HL-60 (cell line): ENCODE results near the gene ASIC5.

Experiments used
- DNase-seq, 2 experiments: peaks; one replicate each; pipeline ENCODE4 v3.0.0-alpha.2; 2010 to 2020; ENCODE audit warnings: low read depth in 1 of 2, low spot score in 1 of 2
- H3K27ac ChIP-seq: fragments of 250-450 bp; sonication (Bioruptor Pico); replicated peaks from 2 replicates; pipeline ENCODE4 v1.5.1; 2020; ENCODE audit warnings: mild to moderate bottlenecking, moderate library complexity
- H3K27me3 ChIP-seq: fragments of 250-450 bp; sonication (Bioruptor Pico); 2 replicates; pipeline ENCODE4 v1.5.1; 2021; ENCODE audit warnings: mild to moderate bottlenecking, moderate library complexity; ENCODE audit not compliant: insufficient read depth, poor library complexity, severe bottlenecking
- H3K4me3 ChIP-seq: replicated peaks from 2 replicates; pipeline ENCODE4 v1.5.1; 2011; ENCODE audit warnings: mild to moderate bottlenecking, control low read depth, low read length; ENCODE audit not compliant: insufficient read depth
- GABPA ChIP-seq: IDR thresholded peaks from 2 replicates; pipeline ENCODE4 v1.6.1; 2012; ENCODE audit warnings: low read depth
- POLR2AphosphoS5 ChIP-seq: IDR thresholded peaks from 2 replicates; pipeline ENCODE4 v1.6.1; 2012; ENCODE audit warnings: low read depth
- SPI1 ChIP-seq: IDR thresholded peaks from 2 replicates; pipeline ENCODE4 v1.6.1; 2012; ENCODE audit warnings: low read depth, mild to moderate bottlenecking, borderline replicate concordance
- TF ChIP-seq, protein P1 (sequence below): IDR thresholded peaks from 2 replicates; pipeline ENCODE4 v1.6.1; 2012; ENCODE audit warnings: low read depth; ENCODE audit not compliant: insufficient replicate concordance
- TF ChIP-seq, protein P2 (sequence below): IDR thresholded peaks from one replicate; pipeline ENCODE4 v1.5.1; 2011; ENCODE audit warnings: low read length, control low read depth, inconsistent platforms; ENCODE audit not compliant: insufficient read depth

ASIC5 gene

DNA sequence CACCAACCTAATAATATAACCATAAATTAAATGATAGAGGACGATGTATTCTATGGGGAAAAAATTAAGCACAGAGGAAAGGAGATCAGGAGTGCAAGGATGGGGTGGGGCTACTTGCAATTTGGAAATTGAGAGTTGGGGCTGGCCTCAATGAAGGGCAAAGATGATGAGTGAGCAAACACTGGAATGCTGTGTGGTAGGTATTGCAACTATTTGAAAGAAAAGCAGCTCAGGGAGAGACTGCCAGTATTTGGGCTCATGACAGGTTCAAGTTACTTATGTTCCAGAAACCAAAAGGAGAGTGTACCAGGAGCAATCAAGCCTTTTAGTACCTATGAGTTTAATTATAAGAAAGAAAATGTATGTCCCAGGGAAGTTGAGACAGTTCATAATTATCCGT lies 47.4 kb downstream of the ASIC5 start:
- Histone ChIP-seq H3K27ac (no peak overlapping the region), H3K4me3 (no peak overlapping the region), H3K27me3 (no peaks in the 10 kb centered on the region)
- DNase-seq: no peak
- TF ChIP-seq POLR2AphosphoS5 (no peak), GABPA (no peak), SPI1 (no peak)
- TF ChIP-seq, protein P1, sequence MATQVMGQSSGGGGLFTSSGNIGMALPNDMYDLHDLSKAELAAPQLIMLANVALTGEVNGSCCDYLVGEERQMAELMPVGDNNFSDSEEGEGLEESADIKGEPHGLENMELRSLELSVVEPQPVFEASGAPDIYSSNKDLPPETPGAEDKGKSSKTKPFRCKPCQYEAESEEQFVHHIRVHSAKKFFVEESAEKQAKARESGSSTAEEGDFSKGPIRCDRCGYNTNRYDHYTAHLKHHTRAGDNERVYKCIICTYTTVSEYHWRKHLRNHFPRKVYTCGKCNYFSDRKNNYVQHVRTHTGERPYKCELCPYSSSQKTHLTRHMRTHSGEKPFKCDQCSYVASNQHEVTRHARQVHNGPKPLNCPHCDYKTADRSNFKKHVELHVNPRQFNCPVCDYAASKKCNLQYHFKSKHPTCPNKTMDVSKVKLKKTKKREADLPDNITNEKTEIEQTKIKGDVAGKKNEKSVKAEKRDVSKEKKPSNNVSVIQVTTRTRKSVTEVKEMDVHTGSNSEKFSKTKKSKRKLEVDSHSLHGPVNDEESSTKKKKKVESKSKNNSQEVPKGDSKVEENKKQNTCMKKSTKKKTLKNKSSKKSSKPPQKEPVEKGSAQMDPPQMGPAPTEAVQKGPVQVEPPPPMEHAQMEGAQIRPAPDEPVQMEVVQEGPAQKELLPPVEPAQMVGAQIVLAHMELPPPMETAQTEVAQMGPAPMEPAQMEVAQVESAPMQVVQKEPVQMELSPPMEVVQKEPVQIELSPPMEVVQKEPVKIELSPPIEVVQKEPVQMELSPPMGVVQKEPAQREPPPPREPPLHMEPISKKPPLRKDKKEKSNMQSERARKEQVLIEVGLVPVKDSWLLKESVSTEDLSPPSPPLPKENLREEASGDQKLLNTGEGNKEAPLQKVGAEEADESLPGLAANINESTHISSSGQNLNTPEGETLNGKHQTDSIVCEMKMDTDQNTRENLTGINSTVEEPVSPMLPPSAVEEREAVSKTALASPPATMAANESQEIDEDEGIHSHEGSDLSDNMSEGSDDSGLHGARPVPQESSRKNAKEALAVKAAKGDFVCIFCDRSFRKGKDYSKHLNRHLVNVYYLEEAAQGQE: no peak
- TF ChIP-seq, protein P2, sequence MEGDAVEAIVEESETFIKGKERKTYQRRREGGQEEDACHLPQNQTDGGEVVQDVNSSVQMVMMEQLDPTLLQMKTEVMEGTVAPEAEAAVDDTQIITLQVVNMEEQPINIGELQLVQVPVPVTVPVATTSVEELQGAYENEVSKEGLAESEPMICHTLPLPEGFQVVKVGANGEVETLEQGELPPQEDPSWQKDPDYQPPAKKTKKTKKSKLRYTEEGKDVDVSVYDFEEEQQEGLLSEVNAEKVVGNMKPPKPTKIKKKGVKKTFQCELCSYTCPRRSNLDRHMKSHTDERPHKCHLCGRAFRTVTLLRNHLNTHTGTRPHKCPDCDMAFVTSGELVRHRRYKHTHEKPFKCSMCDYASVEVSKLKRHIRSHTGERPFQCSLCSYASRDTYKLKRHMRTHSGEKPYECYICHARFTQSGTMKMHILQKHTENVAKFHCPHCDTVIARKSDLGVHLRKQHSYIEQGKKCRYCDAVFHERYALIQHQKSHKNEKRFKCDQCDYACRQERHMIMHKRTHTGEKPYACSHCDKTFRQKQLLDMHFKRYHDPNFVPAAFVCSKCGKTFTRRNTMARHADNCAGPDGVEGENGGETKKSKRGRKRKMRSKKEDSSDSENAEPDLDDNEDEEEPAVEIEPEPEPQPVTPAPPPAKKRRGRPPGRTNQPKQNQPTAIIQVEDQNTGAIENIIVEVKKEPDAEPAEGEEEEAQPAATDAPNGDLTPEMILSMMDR: no peak

DNA sequence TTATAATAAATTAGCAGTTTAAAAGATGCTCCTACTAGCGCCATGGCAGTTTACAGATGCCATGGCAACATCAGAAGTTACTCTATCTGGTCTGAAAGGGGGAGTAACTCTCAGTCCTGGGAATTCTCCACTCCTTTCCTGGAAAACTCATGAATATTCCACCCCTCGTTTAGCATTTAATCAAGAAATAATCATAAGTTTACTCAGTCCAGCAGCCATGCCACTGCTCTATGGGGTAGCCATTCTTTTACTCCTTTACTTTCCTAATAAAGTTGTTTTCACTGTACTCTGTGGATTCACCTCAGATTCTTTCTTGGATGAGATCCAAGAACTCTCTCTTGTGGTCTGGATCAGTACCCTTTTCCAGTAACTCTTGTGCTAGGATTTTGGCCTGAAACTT lies 55.0 kb downstream of the ASIC5 start:
- H3K27me3 ChIP-seq: no peaks in the 10 kb centered on the region
- no peak overlapping the region for H3K4me3 ChIP-seq
- TF ChIP-seq POLR2AphosphoS5: no peak
- TF ChIP-seq, protein P1: no peak
- TF ChIP-seq, protein P2: no peak
- TF ChIP-seq SPI1: no peak
- no peak for TF ChIP-seq GABPA
- DNase-seq: no peak
- no peak overlapping the region for H3K27ac ChIP-seq

DNA sequence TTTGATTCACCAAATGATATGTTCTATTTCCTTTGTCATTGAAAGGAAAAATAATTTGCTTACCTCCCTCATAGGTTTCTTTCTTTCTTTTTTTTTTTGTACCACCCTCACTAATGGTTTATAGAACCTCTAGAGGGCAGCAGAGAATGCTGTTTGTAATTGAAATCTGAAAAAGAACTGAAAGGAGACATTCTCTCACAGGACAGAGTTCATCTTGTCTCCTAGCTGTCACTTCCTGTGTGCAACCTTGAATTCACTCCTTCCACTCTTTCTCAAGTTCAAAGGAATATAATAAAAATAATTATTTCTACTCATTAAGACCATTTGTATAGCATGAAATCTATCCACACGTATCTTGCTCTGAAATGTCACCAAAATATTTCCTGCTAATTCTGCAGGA lies 56.2 kb downstream of the ASIC5 start:
- Histone ChIP-seq H3K27ac (no peak overlapping the region), H3K4me3 (no peak overlapping the region), H3K27me3 (no peaks in the 10 kb centered on the region)
- TF ChIP-seq, protein P1: no peak
- peak; percentile 85 for TF ChIP-seq GABPA
- DNase-seq: peak; percentile 25 to 39

DNA sequence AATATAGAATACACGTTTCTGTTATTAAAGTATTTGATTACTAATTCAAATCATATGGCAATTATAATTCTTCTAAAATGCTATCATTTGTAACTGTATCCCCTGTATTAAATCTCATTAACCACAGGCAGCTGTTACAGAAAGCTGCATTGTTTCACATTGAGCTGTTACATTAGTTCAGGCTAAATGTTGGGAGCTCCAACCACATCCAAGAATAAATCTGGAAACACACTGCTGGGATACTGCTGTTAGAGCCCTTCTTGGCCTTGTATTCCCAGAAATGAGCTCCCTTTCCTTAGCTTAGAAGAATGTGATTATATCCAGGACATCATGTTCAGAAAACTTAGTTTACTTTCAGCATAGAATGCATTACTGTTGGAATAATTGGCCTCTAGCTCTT lies 59.1 kb downstream of the ASIC5 start:
- no peak for DNase-seq
- H3K27ac ChIP-seq: no peak overlapping the region

More for the DNA sequence above, 59.1 kb downstream of the ASIC5 start:
- Histone ChIP-seq H3K27me3 (no peaks in the 10 kb centered on the region), H3K4me3 (no peak overlapping the region)
- TF ChIP-seq GABPA: no peak
- no peak for TF ChIP-seq POLR2AphosphoS5
- TF ChIP-seq, protein P2: no peak
- no peak for TF ChIP-seq SPI1
- TF ChIP-seq, protein P1: no peak
